ENCODE measurements around the gene LYRM9. TPM values are rescaled to one million over a fixed set of nuclear protein-coding genes. Genes with fewer than 3 reads are reported as not detected.

Gene LYRM9
- polyA plus RNA-seq, 1 of the 3 experiments (the other 2 are of a cell fraction) = 4.6 TPM

DNA sequence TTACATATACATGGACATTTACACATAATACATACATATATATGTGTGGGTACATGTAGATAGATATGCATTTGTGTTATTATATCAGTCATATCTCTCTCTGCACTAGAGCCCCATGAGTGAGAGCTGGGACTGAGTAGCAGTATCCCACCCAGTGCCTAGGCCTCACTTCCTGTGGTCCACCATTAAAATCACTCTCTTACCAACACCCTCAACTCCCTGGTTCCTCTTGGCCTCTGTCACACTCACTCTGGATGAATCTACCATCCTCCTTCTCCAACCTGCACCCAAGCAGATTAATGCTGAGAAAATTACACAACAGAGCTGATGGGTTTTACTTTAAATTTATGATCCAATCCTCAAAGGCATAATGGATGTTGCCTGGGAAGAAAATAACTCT, 4.9 kb upstream of the LYRM9 start:
- no peak overlapping the region for H3K4me3 ChIP-seq (ENCODE audit: low read depth in 2 of 2, low read length in 1 of 2)
- H3K36me3 ChIP-seq (replicated peaks in 1 of 2; ENCODE audit: control insufficient read depth in 1 of 2, insufficient read depth in 2 of 2, low read length in 1 of 2) = no peaks in the 10 kb centered on the region
- DNase-seq = no peak
- H3K27me3 ChIP-seq (ENCODE audit: insufficient read depth) = no peaks in the 10 kb centered on the region; the same call in 1 of the 2 replicates
- H3K4me2 ChIP-seq = no peak overlapping the region
- H4K20me1 ChIP-seq (ENCODE audit: insufficient read depth) = no peaks in the 10 kb centered on the region
- POLR2A ChIA-PET = no interaction called here
- no peaks in the 10 kb centered on the region; a peak in 1 of 4 replicates for H3K4me1 ChIP-seq (ENCODE audit: control insufficient read depth in 1 of 2, insufficient read depth in 2 of 2, low read depth in 1 of 2, low read length in 1 of 2)
- no peaks in the 10 kb centered on the region for H3K9me2 ChIP-seq
- no peak overlapping the region for H3K27ac ChIP-seq (ENCODE audit: low read depth in 2 of 2, low read length in 1 of 2)
- no peak overlapping the region for H3K9ac ChIP-seq
- CTCF ChIA-PET = no interaction called here
- no peaks in the 10 kb centered on the region for H3F3A ChIP-seq (replicated peaks; ENCODE audit: insufficient read depth)
- no peak overlapping the region for H2AFZ ChIP-seq (ENCODE audit: low read depth)
- no peaks in the 10 kb centered on the region for H3K79me2 ChIP-seq (ENCODE audit: insufficient read depth)
- TF ChIP-seq FOXM1 (IDR thresholded peaks at IDR 0.05; ENCODE audit: low read depth) = no peak
- no peak for TF ChIP-seq TEAD4 (IDR thresholded peaks at IDR 0.05; ENCODE audit: borderline replicate concordance, insufficient read depth)
- no peak for TF ChIP-seq FOSL2 (IDR thresholded peaks at IDR 0.05; ENCODE audit: borderline replicate concordance, low read depth)
- TF ChIP-seq EZH2phosphoT487 (IDR thresholded peaks at IDR 0.05; ENCODE audit: borderline replicate concordance, low read depth) = no peak
- no peak for TF ChIP-seq POLR2AphosphoS5 (IDR thresholded peaks at IDR 0.05; ENCODE audit: low read depth, low read length)
- TF ChIP-seq SIN3A (IDR thresholded peaks at IDR 0.05; ENCODE audit: borderline replicate concordance, low read depth, low read length) = no peak
- TF ChIP-seq, protein P1, sequence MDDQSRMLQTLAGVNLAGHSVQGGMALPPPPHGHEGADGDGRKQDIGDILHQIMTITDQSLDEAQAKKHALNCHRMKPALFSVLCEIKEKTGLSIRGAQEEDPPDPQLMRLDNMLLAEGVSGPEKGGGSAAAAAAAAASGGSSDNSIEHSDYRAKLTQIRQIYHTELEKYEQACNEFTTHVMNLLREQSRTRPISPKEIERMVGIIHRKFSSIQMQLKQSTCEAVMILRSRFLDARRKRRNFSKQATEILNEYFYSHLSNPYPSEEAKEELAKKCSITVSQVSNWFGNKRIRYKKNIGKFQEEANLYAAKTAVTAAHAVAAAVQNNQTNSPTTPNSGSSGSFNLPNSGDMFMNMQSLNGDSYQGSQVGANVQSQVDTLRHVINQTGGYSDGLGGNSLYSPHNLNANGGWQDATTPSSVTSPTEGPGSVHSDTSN (IDR thresholded peaks at IDR 0.05) = no peak
- no peaks in the 10 kb centered on the region for H3K9me3 ChIP-seq

DNA sequence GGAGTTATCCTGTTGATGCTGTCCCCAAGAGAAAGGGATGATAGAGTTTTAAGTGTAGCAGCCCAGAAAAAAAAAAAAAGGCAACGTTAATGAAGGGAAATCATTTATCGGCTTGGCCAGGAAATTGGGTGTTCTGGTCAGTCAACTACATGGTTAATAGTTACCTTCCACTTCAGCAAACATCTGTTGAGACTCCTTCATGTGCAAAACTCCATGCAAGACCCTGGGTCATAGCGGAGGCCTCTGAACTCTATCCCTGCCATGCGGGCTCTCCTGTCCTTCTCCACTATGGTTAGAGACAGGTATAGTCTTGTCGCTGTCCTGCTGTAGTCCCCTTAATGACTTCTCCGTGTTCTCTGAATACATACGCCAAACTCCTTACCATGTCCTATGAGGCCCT, 3.5 kb upstream of the LYRM9 start:
- Histone ChIP-seq H3K4me2 (no peak overlapping the region), H3K79me2 (ENCODE audit: insufficient read depth) (no peaks in the 10 kb centered on the region), H3K9ac (no peak overlapping the region), H3F3A (replicated peaks; ENCODE audit: insufficient read depth) (no peaks in the 10 kb centered on the region), H3K9me3 (no peaks in the 10 kb centered on the region), H3K36me3 (replicated peaks in 1 of 2; ENCODE audit: control insufficient read depth in 1 of 2, insufficient read depth in 2 of 2, low read length in 1 of 2) (no peaks in the 10 kb centered on the region), H3K27ac (ENCODE audit: low read depth in 2 of 2, low read length in 1 of 2) (no peak overlapping the region), H3K27me3 (ENCODE audit: insufficient read depth) (no peaks in the 10 kb centered on the region), H2AFZ (ENCODE audit: low read depth) (no peak overlapping the region), H4K20me1 (ENCODE audit: insufficient read depth) (no peaks in the 10 kb centered on the region), H3K4me3 (ENCODE audit: low read depth in 2 of 2, low read length in 1 of 2) (no peak overlapping the region), H3K4me1 (ENCODE audit: control insufficient read depth in 1 of 2, insufficient read depth in 2 of 2, low read depth in 1 of 2, low read length in 1 of 2) (peaks cover 0 to 5% of the 10 kb centered on the region in 2 experiments; a peak in 2 of 4 replicates), H3K9me2 (no peaks in the 10 kb centered on the region)
- WGBS (ENCODE audit: low lambda C conversion rate) = 87% methylated on average over 7 of the region's 7 CpGs
- ChIA-PET CTCF (no interaction called here), POLR2A (no interaction called here)
- DNase-seq = no peak
- TF ChIP-seq EZH2phosphoT487 (IDR thresholded peaks at IDR 0.05; ENCODE audit: borderline replicate concordance, low read depth) (no peak), EP300 (IDR thresholded peaks at IDR 0.05; ENCODE audit: borderline replicate concordance in 1 of 2, low read depth in 1 of 2, low read length in 1 of 2) (no peak), CHD2 (IDR thresholded peaks at IDR 0.05; ENCODE audit: low read length, partially characterized antibody) (no peak), JUND (IDR thresholded peaks at IDR 0.05) (no peak), FOSL2 (IDR thresholded peaks at IDR 0.05; ENCODE audit: borderline replicate concordance, low read depth) (no peak), YY1 (IDR thresholded peaks at IDR 0.05; ENCODE audit: low read depth) (no peak), SIN3A (IDR thresholded peaks at IDR 0.05; ENCODE audit: borderline replicate concordance, low read depth, low read length) (no peak), FOXM1 (IDR thresholded peaks at IDR 0.05; ENCODE audit: low read depth) (no peak), POLR2AphosphoS5 (IDR thresholded peaks at IDR 0.05; ENCODE audit: low read depth, low read length) (no peak), GABPA (IDR thresholded peaks at IDR 0.05; ENCODE audit: low read depth) (no peak), MXI1 (IDR thresholded peaks at IDR 0.05; ENCODE audit: low read depth, low read length) (no peak)
- TF ChIP-seq, protein P2, sequence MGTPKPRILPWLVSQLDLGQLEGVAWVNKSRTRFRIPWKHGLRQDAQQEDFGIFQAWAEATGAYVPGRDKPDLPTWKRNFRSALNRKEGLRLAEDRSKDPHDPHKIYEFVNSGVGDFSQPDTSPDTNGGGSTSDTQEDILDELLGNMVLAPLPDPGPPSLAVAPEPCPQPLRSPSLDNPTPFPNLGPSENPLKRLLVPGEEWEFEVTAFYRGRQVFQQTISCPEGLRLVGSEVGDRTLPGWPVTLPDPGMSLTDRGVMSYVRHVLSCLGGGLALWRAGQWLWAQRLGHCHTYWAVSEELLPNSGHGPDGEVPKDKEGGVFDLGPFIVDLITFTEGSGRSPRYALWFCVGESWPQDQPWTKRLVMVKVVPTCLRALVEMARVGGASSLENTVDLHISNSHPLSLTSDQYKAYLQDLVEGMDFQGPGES (IDR thresholded peaks at IDR 0.05; ENCODE audit: low read depth, low read length) = no peak
- TF ChIP-seq, protein P1 (IDR thresholded peaks at IDR 0.05) = no peak
- TF ChIP-seq, protein P3, sequence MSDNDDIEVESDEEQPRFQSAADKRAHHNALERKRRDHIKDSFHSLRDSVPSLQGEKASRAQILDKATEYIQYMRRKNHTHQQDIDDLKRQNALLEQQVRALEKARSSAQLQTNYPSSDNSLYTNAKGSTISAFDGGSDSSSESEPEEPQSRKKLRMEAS (IDR thresholded peaks at IDR 0.05; ENCODE audit: low read depth) = no peak

Measured in SK-N-SH (cell line).